HG03135 (cell line): ENCODE data around the gene CACNA1C.

Experiments used
- ATAC-seq: cut with Tn5 transposase; IDR thresholded peaks from one replicate; pipeline ENCODE4 v1.9.1; 2021; ENCODE audit warnings: mild to moderate bottlenecking, moderate library complexity; ENCODE audit not compliant: unreplicated experiment

CACNA1C gene

DNA sequence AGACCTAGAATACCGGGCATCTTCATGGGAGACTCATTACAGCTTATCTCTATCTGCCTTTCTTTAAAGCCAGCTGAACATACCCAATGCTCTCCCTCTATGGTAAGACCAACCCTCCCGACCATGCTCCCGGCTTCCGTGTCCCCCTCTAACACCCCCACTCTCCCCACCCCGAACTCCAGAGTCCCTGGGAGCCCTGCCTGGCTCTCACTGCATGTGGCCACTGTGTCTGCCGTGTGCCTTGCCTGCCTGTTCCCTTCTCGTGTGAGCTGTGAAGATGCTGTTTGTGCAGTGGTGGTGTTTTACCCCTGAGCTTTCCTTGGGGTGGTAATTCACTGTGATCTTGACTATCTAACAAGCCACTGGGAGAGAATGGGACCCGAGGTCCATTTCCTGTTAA lies 595.6 kb downstream of the CACNA1C start:
- no peak for ATAC-seq

DNA sequence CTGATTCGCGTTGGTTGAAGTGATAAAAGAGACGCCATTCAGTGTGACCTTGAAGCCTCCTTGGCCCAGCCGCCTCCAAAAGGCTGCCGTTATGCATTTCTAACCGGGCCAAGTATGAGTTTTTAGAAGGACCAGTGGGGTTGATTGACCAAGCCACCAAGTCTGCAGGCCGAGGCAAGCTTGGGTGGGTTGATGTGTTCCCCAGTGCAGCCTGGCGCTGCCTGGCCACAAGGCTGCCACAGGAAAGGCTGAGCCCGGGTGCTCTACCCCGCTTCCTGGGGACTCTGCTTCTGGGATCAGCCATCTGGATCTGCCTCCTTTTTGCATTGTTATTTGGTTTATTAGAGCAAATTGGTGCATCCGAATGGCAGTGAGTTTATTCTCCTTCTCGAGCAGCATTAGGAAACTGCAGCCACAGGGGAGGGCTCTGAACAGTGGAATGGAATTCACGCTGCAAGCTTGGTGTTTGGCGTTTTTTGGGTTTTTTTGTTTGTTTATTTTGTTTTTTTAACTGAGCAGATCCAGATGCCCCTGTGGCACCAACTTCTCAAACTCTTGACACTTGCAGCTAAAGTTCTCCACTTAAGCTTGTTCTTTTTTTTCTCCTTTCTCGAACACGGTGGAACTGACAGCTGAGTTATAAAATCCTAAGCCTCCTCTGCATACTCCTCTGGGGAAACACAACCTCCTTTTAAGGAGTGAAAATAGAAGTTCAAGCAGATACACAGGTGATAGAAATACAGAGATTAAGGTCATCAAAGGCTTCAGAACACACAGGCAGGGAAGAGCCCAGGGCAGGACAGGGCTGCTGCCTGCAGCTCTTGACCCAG lies 596.6 kb downstream of the CACNA1C start:
- ATAC-seq: no peak

DNA sequence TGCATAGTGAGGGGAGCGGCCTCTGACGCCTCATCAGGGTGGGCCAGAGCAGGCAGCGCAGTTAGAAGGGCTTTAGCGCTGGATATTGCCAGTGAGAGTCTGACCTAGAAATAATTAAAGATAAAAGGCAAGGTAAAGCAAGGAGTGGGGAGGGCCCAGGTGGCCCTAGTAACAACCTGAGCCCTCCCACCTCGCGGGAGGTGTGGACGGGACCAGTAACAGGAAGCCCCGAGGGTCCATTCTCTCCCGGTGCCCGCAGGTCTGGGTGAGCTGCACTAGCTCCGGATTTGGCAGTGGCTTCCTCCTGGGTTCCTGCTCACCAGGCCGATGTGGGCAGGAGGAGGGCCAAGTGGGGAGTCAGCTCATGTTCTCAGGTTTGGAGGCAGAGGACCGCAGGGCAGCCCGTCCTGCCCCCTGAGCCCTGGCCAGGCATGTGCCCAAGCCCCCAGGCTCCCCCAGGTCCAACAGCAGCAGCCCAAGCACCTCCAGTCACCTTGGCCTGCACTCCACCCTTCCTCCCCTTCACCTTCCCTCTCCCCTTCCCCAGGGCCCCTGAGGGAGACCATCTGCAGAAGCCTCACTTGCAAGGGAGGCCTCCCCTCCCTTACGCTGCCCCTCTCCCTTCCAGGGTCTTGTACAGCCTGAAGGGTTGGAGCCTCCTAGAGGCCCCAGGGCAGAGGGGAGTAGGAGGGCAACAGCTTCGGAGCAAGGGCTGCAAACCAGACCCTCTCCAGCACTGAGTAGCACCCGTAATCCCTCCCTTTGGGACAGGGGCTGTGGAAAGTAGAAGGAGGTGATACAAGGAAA lies 597.7 kb downstream of the CACNA1C start:
- ATAC-seq: no peak

DNA sequence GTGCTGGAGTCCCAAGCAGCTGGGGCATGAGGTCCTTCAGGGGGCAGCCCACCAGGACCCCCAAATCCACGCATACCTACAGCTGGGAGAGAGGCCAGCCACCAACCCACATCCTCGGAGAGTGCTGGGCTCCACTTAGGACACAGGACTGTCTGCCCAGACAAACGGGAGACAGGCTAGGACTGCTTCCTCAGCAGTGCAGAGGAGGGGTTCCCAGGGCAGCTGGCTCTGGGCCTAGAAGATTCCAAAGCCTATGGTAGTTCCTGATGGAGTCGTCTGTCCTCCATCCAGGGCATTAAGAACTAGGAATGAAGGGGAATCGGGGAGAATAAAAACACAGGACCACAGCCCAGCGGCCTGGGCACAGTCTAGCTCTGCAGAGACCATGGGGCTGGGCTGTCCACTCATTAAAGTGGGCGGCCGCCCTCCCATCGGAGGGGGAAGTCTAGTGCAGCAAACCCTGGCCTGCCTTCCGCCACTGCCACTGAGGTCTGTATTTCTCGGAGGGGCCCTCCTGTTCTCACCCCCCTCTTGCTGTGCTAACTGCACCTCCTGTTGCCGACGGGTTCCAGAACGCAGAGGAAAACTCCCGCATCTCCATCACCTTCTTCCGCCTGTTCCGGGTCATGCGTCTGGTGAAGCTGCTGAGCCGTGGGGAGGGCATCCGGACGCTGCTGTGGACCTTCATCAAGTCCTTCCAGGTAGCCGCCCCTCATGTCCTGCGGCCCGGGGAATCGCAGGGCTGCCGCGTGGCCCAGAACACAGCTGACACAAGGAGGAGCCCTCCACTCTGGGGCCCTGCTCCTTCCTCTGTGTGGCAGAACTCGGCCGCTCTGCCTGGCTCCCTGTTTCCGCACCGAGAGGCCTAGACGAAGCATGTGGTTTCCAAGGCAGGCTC lies 598.5 kb downstream of the CACNA1C start:
- ATAC-seq: no peak

- no peak for ATAC-seq
Measured at GRCh38 chr12:2652011-2652400, 599.2 kb downstream of the CACNA1C start.

DNA sequence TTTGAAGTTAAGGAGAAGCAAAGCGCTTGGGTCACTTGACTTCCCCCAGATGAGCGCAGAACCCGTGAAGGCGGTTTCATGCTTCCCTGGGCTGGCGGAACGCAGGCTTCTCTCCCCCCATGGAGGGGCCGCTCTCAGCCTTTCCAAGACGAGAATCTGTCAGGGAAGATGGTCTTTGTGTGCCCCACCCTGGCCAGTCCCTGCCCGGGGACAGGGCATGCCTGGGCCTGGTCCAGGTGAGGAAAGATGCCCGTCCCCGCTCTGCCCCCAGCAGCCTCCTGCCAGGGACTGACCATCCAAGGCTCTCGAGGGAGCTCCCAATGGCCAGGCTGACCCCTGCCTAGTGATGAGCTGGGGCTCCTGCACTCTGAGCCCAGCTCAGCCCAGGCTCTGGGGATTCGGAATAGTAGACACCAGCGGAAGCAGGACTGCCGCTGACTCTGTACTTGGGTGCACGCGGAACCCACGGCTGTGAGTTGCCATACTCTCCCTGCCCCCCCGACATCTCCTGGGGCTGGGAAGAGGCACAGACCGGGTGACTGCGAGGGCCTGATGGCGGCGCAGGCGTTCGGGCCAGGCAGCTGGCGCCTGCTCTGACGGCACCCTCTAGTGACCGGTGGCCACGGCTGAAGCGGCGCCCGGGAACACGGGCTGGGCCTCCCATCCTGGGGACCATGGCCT lies 599.8 kb downstream of the CACNA1C start:
- no peak for ATAC-seq

DNA sequence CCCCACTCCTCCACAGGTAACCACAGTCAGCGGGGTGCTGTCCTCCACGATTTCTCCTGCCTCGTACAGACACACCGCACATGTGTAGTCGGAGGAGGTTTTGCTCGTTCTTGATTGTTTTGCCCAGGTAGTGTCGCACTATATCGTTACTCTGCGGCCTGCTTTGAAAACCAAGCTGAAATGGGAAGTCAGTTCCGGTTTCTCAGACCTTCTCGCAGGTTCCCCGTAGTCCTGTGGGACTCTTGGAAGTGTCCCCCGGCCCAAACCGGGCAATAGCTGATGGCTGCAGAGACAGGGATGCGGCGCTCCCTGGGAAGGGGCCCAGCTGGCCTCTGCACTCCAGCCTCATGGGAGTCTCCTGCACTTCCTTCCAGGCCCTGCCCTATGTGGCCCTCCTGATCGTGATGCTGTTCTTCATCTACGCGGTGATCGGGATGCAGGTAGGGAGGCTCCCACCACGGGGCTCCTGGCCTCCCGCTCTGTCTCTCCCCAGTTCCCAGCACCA lies 600.7 kb downstream of the CACNA1C start:
- no peak for ATAC-seq

GRCh38 chr12:2654311-2654710 lies 601.5 kb downstream of the CACNA1C start:
- ATAC-seq: no peak

DNA sequence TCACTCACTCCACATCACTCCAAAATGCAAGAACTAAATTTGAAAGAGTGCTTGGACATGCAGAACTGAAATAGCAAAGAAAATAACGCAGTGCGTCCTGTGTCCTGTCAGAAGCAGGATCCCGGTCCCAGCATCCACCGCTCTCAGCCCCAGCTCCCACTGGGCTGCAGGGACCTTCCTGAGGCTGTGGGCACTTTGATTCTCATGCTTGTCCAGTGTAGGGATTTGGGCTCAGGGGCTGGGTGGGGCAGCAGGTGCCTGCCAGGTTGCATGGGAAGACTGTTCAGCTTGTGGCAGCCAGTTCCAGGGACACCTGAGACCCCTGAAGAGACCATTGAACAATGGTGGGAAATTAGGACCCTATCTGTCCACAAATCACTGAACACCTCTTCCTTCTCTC lies 602.0 kb downstream of the CACNA1C start:
- no peak for ATAC-seq

- no peak for ATAC-seq
Measured at GRCh38 chr12:2662524-2662923, 609.7 kb downstream of the CACNA1C start.

DNA sequence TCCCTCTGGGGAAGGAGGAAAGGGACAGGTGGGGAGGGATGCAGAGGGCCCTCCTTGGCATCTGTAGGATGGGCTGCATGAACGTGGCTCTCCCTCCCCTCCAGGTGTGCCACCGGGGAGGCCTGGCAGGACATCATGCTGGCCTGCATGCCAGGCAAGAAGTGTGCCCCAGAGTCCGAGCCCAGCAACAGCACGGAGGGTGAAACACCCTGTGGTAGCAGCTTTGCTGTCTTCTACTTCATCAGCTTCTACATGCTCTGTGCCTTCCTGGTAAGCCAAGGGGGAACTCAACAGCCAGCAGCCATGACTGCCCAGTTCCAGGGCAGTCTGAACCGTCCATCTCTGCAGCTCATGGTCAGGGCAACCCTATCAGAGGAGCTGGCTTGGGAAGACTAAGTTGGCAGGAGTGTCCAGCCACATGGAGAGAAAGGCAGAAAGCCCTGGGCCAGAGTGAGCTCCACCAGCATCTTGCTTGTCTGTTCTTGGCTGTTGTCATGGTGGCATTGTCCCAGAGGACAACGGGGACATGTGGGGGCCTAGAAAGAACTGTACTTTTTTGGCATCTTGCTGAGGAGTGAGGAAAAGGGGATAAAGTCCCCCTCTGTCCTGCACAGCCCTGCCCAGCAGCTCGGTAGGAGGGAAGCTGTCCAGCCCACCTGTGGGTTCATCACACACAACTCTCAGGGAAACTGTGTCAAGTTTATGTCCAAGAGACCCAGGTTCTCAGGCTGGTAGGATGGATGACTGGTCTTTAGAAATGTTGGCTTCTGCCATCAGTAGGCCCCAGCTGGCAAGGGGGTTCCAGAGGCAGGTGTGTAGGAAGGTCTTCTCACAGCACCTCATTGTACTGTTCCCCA lies 612.2 kb downstream of the CACNA1C start:
- ATAC-seq: no peak

DNA sequence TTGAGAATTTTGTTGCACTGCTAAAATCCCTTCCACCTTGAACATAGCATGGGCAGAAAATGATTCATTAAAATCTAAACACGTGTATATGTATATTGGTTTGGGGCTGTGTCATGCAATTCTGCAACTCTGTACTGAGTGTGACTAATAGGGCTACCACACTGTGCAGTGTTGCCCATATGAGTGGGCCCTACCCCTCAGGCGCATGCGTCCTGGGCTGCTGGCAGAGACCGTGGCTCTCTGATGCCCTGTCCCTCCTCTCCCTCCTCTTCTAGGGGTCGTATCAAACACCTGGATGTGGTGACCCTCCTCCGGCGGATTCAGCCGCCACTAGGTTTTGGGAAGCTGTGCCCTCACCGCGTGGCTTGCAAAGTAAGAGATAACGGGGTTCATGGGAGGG lies 613.6 kb downstream of the CACNA1C start:
- ATAC-seq: no peak

DNA sequence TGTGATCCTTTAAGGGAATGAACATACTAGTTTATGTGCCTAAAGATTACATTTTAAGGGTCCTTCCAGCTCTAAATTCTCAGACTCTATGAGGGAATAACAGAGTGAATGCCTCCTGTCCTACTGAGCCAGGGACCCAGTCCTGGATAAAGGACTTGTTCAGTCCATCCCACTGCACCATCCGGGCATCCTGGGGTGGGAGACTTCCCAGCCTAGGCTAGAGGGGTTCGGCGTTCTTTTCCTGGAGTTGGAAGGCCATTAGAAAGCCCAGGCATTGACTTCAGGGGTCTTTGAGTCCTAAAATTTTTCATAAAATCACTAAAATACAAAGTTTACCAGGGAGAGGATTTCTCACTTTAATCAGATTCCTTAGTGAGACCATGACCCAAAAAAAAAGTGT lies 614.1 kb downstream of the CACNA1C start:
- no peak for ATAC-seq

- no peak for ATAC-seq
Measured at GRCh38 chr12:2667716-2668440, 615.1 kb downstream of the CACNA1C start.

GRCh38 chr12:2668816-2669215 lies 616.0 kb downstream of the CACNA1C start:
- no peak for ATAC-seq

DNA sequence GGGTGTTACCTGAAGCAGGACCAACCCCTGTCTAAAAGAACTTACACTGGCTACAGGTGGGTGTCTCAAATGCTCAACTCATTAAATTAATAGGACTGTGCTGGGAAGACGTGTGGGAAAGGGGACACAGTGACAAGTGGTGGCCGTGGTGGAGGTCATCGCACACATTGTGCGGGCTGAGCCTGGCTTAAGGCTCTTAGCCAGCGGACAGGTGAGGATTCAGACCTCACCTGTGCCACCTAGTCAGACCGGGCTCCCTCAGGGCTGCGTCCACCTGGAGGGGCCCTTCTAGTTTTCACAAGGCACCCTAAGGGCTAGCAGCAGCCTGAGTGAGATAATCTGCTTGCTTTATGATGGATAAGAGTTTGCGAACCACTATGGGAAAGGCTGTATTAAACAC lies 616.8 kb downstream of the CACNA1C start:
- no peak for ATAC-seq

DNA sequence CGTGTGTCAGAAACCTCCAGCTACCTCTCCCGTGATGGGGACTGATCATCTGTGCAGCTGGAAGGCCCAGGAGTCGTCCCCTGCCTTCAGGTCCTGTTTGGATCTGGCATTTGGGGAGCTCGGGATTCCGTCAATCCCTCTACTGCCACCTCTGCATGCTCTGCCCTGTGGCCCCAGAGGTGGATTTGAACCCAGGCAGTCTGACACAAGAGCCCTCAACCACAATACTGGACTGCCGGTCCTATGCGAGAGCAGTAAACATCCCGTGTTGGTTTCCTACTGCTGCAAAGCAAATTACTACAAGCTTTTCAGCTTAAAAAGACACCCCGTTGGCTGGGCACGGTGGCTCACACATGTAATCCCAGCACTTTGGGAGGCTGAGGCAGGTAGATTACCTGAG lies 620.1 kb downstream of the CACNA1C start:
- no peak for ATAC-seq

GRCh38 chr12:2673966-2674810 lies 621.4 kb downstream of the CACNA1C start:
- no peak for ATAC-seq
